Uterus (tissue), 2 donors: ENCODE results near the gene LINGO4.

Source experiments
- POLR2A ChIP-seq, 2 donors: fragments of 450-650 bp; IDR thresholded peaks; one replicate each; pipeline ENCODE4 v1.6.1; 2016; ENCODE audit warnings: antibody characterized with exemption in 2 of 2, mild to moderate bottlenecking in 1 of 2, moderate library complexity in 1 of 2
- TF ChIP-seq, protein P1 (sequence below), 4 experiments: fragments of 200-600 bp in 2 of 4; fragments of 450-650 bp in 2 of 4; sonication (generic) in 2 of 4; IDR thresholded peaks; one replicate each; pipeline ENCODE4 v1.5.1; 2016 to 2019; ENCODE audit warnings: antibody characterized with exemption in 4 of 4, mild to moderate bottlenecking in 2 of 4, moderate library complexity in 1 of 4

DNA sequence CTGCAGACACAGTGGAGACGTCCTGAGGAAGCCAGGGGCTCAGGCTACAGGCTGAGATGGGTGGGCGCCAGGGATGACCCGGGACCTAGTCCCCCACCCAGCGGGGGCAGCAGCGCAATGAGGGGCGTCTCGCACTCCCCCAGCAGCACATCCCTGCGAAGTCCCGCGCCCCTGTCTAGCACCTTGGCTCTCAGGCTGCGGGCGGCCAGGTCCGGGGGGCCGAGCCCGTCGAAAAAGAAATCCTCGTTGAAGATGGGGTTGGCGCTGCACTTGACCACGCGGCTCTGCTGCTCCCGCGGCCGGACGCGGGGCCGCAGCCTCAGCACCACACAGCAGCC, 32.6 kb upstream of the LINGO4 start:
- TF ChIP-seq, protein P1, sequence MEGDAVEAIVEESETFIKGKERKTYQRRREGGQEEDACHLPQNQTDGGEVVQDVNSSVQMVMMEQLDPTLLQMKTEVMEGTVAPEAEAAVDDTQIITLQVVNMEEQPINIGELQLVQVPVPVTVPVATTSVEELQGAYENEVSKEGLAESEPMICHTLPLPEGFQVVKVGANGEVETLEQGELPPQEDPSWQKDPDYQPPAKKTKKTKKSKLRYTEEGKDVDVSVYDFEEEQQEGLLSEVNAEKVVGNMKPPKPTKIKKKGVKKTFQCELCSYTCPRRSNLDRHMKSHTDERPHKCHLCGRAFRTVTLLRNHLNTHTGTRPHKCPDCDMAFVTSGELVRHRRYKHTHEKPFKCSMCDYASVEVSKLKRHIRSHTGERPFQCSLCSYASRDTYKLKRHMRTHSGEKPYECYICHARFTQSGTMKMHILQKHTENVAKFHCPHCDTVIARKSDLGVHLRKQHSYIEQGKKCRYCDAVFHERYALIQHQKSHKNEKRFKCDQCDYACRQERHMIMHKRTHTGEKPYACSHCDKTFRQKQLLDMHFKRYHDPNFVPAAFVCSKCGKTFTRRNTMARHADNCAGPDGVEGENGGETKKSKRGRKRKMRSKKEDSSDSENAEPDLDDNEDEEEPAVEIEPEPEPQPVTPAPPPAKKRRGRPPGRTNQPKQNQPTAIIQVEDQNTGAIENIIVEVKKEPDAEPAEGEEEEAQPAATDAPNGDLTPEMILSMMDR (IDR thresholded peaks at IDR 0.05) = no peak
- no peak for TF ChIP-seq POLR2A (IDR thresholded peaks at IDR 0.05)
